HG02623 (cell line): ENCODE data around the gene ARHGAP45.

ENCODE experiments used
- ATAC-seq: cut with Tn5 transposase; IDR thresholded peaks from one replicate; pipeline ENCODE4 v1.9.1; 2021; ENCODE audit warnings: moderate library complexity; ENCODE audit not compliant: unreplicated experiment

The ARHGAP45 gene

GRCh38 chr19:1054102-1055027 is 12.6 kb upstream of the ARHGAP45 start:
- no peak for ATAC-seq

GRCh38 chr19:1055028-1055425 is 11.9 kb upstream of the ARHGAP45 start:
- no peak for ATAC-seq

GRCh38 chr19:1055886-1056620 is 10.9 kb upstream of the ARHGAP45 start:
- ATAC-seq: no peak

- no peak for ATAC-seq
These were observed 9.7 kb upstream of the ARHGAP45 start for GRCh38 chr19:1057176-1057855.

- no peak for ATAC-seq
These were observed 8.9 kb upstream of the ARHGAP45 start for GRCh38 chr19:1058112-1058511.

GRCh38 chr19:1060689-1061088 is 6.3 kb upstream of the ARHGAP45 start:
- ATAC-seq: no peak

GRCh38 chr19:1061987-1062386 is 5.0 kb upstream of the ARHGAP45 start:
- ATAC-seq: no peak

- no peak for ATAC-seq
These were observed 4.5 kb upstream of the ARHGAP45 start for GRCh38 chr19:1062387-1063029.

GRCh38 chr19:1063030-1063908 is 3.7 kb upstream of the ARHGAP45 start:
- no peak for ATAC-seq

GRCh38 chr19:1063909-1064660 is 2.9 kb upstream of the ARHGAP45 start:
- ATAC-seq: no peak

GRCh38 chr19:1064661-1065605 is 2.0 kb upstream of the ARHGAP45 start:
- no peak for ATAC-seq

GRCh38 chr19:1065606-1066109 is 1.3 kb upstream of the ARHGAP45 start:
- ATAC-seq: no peak

GRCh38 chr19:1066251-1066747 is 668 bp upstream of the ARHGAP45 start:
- no peak for ATAC-seq

GRCh38 chr19:1067341-1067957 is 482 bp downstream of the ARHGAP45 start:
- no peak for ATAC-seq

- no peak for ATAC-seq
These were observed 1.3 kb downstream of the ARHGAP45 start for GRCh38 chr19:1068009-1069001.
